Activated T-cell treated with anti-CD3 and anti-CD28 coated beads, Interleukin-2, amount 50 U/mL, for 1 hour (primary cell): ENCODE measurements around the gene CFAP299.

ENCODE experiments used
- DNase-seq: peaks from one replicate; pipeline ENCODE4 v3.0.0-alpha.2; 2020

The CFAP299 gene

DNA sequence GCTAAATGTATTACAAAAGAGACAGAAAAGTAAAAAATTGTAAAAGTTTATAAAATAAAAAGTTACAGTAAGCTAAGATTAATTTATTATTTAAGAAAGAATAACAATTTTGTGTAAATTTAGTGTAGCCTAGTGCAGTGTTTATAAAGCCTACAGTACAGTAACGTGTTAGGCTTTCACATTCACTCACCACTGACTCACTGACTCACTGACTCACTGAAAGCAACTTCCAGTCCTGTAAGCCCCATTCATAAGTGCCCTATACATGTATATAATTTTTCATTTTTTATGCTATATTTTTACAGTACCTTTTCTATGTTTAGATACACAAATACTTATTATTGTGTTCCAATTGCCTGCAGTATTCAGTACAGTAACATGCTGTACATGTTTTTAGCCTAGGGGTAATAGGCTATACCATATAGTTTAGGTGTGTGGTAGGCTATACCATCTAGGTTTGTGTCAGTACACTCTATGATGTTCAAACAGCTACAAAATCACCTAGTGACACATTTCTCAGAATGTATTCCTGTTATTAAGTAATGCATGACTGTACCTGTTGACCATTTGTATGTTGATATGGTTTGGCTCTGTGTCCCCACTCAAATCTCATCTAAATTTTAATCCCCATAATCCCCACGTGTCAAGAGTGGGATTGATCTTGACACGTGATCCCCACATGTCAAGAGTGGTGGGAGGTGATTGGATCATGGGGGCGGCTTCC, 57.9 kb downstream of the CFAP299 start:
- no peak for DNase-seq

DNA sequence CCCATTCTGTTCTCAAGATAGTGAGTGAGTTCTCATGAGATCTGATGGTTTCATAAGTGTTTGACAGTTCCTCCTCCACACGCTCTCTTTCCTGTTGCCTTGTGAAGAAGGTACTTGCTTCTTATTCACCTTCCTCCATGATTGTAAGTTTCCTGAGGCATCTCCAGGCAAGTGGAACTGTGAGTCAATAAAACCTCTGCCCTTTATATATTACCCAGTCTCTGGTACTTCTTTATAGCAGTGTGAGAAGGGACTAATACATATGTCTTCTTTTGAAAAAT, 58.4 kb downstream of the CFAP299 start:
- no peak for DNase-seq

DNA sequence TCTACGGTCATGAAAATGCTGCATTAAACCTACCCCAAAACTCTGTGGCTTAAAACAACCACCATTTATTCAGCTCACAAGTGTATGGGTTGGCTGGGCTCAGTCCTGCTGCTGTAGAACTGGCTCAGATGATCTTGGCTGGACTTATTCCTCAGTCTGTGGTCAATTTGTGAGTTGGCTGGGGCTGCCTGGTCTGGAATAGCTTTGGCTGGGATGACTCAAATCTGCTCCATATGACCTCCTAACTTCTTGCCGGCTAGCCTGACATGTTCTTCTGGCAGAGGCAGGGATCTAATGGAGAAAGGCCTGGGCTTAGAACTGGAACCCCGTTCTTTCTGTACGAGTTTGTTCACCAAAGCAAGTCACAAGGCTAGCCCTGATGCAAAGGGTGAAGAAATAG, 71.7 kb downstream of the CFAP299 start:
- no peak for DNase-seq

DNA sequence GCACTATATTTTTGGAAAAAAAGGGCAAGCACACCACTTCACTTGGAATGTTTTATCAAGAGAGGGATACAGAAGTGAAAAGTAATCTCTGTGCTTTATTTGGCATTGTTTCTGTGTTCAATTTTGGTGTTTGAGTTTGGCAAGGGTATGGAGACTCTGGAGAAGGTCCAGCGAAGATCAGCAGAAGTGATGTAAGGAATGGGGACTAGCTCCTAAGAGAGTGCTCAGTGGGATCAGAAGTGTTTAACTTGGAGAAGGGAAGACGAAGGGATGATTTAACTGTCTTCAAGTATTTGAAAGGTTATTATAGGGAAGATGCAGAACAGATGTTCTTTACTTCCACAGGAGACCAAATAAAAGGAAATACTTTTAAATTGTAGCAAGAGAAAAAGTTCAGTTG, 74.3 kb downstream of the CFAP299 start:
- DNase-seq, result no peak

DNA sequence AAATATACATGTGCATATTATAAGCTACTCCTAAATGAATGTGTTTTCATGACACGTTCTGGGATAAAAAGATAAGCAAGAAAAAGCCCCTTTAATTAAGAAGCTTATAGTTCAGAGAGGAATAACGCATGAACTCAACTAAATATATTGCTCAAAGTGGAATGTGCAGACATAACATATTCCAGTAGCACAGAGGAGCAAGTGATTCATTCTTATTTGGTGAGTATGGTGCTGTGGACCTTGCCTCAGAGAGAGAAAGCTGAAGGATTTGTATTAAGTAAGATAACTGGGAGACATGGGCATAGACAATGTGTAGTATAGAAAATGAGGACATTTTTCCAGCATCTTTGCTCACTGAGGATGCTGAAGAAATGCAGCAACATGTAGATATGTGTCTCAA, 76.8 kb downstream of the CFAP299 start:
- no peak for DNase-seq

DNA sequence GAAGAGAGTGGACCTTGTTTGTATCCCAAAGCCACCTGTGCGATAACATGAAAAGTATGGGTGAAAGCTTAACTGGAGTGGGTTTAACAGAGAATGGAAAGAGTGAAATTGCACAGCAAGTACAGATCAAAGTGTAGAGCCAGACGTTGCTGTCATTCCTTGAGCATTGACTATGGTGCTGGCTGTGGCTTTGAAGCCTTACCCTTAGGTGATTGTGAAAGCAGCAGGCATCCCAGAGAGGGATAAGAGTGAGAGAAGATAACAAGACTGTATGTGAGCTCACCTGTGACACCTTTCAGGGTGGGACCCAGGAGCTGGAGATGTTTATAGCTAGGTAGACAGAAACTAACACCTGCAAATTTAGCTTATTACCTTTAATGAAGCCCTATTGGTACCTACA, 77.6 kb downstream of the CFAP299 start:
- no peak for DNase-seq

DNA sequence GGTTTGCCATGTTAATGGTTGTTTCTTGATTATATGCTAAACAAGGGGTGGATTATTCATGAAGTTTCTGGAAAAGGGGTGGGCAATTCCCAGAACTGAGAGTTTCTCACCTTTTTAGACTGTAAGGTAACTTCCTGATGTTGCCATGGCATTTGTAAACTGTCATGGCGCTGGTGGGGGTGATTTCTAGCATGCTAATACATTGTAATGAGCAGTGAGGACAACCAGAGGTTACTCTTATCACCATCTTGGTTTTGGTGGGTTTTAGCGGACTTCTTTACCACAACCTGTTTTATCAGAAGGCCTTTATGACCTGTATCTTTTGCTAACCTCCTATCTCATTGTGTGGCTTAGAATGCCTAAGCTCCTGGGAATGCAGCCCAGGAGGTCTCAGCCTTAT, 81.5 kb downstream of the CFAP299 start:
- DNase-seq, result no peak

DNA sequence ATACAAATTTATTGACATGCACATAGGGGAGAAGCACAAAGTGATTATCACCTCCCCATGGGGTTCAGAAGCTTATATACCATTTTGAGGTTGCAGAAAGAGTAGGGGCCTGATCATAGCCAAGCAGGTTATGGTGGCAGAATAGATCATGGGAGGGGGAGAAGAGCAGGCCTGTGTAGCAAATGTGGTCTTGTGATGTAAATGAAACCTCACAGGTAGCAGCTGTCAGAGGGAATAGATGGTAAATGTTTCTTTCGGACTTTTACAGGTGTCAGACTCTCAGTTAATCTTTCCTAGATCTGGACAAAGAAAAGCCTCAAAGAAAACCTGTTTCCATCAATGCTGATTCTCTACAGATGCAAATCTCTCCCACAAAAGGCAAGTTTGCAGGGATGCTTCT, 84.4 kb downstream of the CFAP299 start:
- DNase-seq, result no peak

DNA sequence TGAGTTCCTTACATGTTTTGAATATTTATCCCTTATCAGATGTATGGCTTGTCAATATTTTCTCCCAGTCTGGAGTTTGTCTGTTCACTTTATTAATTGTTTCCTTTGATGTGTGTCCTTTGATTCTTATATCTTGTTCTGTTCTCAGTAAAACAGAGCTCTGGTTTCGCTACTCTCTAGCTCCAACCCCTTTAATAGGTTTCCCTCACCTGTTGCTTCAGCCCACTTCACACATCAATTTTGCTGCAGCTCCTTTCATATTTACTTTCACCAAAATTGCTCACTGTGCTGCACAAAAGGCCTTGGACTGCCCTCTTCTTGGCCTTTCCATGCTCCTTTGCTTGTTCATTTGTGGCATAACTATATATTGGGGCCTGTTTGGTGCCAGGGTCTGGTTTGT, 85.1 kb downstream of the CFAP299 start:
- DNase-seq, result no peak

DNA sequence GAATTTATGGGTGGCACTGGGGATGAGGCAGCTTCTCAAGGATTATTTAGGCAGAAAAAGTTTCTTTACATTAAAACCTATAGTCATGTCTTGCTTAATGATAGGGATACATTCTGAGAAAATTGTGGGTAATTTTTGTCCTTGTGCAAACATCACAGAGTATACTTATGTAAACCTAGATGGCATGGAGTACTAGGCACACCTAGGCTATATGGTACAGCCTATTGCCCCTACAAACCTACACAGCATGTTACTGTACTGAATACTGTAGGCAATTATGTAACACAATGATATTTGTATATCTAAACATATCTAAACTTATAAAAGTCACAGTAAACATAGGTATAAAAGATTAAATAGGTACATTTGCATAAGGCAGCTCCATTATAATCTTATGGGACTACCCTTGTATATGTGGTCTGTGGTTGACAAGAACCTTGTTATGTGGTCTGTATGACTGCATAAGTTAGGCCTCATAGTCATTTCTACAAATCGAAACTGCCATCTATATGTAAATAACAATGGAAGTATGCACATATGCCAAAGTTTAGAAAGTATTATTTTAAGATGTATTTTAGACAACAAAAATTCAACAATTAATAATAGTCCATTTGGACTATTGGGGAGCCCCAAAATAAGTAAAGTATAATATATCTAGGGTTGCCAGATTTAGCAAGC, 87.3 kb downstream of the CFAP299 start:
- no peak for DNase-seq

DNA sequence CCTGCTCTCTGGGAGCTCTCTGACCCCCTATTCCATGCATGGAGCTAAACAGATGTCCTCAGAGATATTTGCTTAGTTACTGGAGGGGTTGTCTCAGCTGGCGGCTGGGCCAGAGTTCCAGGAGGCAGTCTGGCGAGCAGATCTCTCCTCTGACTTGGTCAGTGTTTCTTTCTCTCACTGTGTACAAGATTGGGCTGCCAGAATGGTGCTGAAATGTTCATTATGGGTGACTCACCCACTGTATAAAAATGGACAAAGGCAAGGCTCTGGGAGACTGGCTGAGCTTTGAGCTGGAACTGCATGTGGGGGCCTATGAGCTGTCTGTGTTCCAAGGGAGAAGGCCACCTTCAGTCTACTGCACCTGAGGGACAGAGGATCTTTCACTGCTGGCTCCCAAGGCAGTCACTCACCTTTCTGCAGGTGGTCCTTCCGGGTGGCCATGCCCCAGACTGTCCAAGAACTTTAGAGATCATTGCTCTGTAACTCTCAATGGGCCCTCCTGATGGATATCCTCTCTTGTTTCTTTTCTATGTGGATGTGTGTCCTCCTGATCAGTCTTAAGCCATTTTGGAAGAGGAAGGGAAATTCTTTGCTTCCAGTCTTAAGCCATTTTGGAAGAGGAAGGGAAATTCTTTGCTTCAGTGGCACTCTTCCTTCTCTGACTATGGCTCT, 88.2 kb downstream of the CFAP299 start:
- DNase-seq, result no peak

DNA sequence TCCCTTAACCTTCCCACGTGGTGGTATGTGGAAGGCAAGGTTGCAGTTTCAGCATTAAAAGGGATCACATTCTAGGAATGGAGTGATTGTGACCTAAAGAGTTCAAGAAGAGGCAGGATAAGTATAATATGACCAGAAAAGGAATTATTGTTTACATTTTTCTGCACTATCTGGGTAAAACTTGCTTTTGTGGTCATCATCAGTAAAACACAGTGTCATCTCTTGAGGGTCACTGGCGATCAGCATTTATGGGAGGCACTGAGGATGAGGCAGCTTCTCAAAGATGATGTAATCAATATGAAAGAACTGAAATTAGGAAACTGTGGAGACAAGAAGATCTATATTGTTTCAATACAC, 88.7 kb downstream of the CFAP299 start:
- no peak for DNase-seq

DNA sequence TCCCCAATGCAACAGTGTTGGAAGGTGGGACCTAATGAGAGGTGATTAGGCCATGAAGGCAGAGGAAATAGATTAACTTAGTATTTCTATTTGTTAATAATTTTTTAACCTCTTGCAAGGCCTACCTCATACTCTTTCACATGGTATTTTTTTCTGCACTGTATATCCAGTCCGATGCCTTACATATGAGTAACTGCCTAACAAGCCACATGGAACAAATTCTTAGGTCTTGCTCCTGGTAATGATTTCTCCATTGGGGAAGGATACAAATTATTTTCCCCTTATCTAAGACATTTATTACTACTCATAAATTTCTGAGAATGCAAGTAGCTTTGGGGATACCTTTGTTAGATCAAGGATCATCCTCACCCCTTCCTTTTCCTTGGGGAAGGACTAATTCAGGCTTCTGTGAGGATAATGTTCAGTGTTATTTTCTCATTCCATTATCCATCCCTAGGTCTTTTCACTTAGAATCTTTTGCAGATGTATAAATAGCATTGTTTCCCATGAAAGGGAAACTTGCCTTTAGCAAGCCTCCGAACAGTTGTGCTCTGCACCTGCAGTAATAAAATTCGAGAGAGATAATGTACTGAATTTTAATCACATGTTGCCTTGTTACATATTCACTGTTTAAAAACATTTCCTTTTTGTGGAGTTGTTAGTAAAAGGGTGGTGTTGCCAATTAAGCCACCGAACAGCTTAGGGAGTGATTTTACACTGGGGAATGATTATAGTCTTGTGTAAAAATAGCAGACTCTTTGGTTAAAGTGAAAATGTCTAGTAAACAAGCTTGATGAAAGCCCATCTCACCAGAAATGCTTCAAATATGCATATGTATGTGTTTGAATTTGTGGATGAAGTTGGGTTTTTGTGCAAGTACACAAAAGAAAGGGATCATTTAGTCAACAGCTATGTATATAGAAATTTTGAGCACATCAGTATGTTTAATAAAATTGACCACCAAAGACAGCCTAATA, 89.9 kb downstream of the CFAP299 start:
- no peak for DNase-seq

DNA sequence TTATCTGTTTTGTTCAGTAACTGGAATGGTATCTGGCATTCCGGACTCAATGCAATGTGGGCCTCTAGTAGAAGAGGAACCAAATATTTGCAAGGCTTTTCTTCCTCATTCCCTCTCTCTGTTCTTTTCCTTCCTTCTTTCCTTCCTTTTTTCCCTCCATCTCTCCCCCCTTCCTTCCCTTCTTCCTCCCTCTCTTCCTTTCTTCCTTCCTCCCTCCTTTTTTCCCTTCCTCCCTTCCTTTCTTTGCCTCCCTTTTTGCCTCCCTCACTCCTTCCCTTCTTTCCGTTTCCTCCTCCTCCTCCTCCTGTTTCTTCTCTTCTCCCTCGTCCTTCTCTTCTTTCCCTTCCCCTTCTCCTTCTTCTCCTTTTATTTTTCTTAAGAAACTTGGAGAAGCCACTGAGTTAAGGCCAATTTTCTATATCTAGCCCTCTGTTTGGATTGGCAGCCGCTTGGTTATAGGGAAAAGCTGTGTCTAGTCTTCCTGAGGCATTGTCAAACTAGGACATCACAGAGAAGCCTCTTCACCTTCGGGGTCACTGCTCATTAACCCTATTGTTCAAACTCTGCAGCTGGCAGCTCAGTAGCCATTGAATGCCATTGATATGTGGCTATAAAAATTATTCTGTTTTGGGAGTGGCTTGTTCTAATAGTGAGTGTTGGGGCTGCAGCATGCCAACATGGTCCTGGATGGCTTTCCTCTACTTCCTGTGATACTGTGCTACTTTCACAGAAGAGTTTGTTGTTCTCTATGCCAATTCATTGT, 95.9 kb downstream of the CFAP299 start:
- no peak for DNase-seq

DNA sequence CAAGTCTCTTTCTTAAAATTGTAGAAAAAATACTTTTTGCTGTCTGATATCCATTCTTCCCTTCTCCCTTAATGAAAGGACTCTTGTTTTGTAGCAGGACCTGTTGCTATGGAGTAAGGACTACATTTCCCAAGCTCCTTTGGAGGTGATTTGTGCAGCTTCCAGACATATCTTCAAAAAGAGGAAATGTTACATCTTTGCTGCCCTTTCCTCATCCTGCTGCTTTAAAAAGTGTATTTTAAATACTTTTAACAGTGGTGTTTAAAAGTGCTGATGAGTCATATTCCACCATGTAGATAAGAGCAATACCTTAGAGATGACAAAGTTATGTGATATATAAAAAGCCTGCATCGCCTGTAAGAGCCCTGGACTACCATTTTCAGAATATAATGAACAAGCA, 98.7 kb downstream of the CFAP299 start:
- DNase-seq, result no peak

DNA sequence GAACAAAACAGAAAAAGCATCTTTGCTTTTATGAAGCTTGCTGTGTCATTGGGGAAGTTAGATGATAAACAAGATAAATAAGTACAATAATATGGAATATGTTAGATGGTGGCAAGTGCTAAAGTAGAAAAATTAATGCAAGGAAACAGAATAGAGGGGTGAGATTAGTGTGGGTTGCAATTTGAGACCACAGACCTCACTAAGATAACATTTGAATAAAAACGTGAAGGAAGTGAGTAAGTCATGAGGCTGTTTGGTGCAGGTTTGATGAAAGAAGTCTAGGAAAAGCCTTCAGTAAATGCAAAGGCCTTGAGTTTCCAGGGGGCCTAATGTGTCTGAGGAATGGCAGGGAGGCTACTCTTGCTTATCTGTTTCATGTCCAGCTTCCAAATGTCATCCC, 102.5 kb downstream of the CFAP299 start:
- no peak for DNase-seq

DNA sequence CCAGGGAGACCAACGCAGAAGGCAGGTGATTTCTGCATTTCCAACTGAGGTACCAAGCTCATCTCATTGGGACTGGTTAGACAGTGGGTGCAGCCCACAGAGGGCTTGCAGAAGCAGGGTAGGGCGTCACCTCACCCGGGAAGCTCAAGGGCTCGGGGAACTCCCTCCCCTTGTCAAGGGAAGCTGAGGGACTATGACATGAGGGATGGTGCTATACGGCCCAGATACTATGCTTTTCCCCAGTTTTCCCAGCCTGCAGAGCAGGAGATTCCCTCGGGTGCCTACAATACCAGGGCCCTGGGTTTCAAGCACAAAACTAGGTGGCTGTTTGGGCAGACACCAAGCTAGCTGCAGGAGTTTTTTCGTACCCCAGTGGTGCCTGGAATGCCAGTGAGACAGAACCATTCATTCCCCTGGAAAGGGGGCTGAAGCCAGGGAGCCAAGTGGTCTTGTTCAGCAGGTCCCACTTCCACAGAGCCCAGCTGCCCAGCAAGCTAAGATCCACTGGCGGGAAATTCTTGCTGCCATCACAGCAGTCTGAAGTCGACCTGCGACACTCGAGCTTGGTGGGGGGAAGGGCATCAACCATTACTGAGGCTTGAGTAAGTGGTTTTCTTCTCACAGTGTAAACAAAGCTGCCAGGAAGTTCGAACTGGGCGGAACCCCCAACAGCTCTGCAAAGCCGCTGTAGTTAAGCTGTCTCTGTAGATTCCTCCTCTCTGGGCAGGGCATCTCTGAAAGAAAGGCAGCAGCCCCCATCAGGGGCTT, 103.9 kb downstream of the CFAP299 start:
- peak; percentile 19 for DNase-seq

DNA sequence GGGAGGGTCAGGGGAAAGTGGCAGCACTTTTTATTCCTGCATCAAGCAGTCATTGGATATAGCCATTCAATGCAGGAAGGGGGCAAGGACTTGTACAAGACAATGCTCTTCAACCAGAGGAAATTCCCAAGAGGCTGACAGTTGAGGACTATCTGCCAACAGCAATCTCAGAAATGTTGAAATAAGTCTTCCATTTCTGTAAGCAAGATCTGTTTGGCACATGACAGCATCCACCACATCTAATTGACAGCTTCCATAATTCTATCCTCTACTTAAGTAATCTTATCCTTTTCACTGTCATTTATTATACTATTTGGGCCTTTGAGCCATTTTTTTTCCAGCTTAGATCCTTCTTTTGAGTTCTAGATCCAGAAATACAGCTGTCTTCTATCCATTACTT, 110.7 kb downstream of the CFAP299 start:
- DNase-seq, result no peak

DNA sequence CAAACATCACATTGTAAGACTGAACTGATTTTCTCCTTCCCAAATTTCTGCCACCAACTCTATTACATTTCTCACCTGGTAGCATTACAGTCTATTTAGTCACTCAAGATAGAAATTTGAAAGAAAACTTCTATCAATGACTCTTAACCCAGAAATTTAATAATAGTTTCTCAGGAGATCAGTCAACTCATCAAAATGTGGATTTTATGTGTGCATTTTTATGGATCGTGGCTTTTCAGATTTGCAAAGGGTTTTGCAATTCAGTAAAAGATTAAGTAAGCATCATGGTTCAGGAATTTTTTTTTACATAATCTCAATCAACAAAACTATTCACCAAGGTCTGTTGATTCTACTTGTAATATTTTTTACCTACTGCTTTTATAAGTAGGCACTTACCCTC, 111.1 kb downstream of the CFAP299 start:
- no peak for DNase-seq

DNA sequence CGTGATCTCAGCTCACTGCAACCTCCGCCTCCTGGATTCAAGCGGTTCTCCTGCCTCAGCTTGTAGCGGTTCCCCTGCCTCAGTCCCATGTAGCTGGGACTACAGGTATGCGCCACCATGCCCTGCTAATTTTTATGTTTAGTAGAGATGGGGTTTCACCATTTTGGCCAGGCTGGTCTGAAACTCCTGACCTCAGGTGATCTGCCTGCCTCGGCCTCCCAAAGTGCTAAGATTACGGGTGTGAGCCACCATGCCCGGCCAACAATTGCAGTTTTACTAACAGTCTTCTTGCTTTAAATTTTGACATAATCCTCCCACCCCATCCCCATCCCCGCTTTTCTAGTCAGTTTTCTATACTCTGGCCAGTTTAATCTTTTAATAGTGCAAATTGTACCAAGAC, 112.0 kb downstream of the CFAP299 start:
- no peak for DNase-seq

DNA sequence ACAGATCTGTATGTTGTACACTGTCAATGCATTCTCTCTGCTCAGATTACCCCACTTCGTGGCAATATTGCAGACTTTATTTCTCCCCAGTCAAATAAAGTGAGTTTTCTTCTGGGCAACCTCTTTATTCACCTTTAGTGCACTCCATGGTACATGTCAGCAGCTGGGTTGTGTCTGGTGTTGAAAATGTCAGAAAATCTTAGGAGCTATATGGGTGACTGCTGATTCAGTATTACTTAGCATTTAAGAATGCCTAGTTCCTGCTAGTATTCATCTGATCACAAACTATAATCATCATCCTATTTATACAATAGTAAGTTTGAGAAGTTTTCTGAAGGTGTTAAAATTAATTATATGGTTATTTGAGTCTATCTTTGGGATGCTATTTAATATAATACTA, 112.5 kb downstream of the CFAP299 start:
- no peak for DNase-seq

DNA sequence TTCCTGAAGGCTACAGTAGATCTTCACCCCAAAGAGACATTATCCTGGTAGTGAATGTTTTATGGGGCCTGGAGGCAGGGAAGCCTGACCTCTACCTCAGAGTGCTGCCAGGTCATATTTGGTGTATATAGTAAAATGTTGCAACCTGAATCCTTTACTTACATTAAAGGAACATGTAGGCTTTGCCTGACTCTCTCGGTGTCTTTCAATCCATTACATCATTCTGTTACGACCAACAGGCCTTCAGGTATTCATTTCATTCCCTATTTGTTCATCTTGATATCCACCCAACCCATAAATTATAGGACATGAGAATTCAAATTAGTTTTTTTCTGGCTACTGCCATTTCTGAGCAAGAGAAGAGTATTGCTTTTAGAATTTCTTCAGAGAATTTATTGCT, 116.5 kb downstream of the CFAP299 start:
- no peak for DNase-seq
